ENCODE measurements around the gene TBX2.

Gene TBX2

DNA sequence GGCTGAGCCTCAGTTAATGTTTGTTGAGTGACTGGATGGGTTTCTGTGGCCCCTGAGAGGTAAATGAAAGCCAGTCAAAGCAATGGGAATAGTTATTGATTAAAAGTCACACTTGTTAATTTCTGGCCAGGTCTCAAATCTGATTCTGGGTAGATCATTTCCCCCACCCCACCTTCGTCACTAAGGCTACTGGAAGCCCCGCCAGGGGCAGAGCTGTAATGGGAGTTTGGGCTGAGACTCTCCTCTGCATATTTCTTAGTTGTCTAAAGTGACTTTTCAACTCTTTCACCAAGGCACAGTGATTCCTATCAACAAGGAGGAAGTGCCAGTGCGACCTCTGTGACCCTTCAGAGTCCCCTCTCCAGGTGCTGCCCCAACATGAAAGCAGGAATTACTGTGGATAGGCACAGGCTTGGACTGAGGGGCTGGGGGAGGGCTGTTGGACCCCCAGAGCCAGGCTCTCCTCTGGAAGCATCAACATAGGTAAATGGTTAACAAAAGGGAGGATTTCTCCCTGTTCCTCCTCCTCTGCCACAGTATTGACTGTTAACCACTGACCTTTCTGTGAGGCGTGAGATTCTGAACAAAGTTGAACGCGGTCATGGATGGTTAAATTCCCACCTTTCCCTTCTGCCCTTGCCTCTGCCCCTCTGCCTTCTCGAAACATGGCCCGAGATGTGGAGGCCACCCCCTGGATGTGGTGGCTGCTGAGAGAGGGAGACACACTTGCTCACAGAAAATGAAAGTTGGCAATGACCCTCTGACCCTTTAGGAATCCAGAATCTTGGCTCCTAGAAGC lies 20.8 kb upstream of the TBX2 start:
- H3K4me3 ChIP-seq (ENCODE audit: low read depth, low read length): no peak overlapping the region
- DNase-seq (ENCODE audit: low read depth): no peak
- in situ Hi-C loops (cut with HindIII; ENCODE audit: low sequenced_read_pairs): no loop called here
- TF ChIP-seq, protein P1, sequence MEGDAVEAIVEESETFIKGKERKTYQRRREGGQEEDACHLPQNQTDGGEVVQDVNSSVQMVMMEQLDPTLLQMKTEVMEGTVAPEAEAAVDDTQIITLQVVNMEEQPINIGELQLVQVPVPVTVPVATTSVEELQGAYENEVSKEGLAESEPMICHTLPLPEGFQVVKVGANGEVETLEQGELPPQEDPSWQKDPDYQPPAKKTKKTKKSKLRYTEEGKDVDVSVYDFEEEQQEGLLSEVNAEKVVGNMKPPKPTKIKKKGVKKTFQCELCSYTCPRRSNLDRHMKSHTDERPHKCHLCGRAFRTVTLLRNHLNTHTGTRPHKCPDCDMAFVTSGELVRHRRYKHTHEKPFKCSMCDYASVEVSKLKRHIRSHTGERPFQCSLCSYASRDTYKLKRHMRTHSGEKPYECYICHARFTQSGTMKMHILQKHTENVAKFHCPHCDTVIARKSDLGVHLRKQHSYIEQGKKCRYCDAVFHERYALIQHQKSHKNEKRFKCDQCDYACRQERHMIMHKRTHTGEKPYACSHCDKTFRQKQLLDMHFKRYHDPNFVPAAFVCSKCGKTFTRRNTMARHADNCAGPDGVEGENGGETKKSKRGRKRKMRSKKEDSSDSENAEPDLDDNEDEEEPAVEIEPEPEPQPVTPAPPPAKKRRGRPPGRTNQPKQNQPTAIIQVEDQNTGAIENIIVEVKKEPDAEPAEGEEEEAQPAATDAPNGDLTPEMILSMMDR (IDR thresholded peaks at IDR 0.05; ENCODE audit: low read depth, low read length, missing control alignments): no peak

DNA sequence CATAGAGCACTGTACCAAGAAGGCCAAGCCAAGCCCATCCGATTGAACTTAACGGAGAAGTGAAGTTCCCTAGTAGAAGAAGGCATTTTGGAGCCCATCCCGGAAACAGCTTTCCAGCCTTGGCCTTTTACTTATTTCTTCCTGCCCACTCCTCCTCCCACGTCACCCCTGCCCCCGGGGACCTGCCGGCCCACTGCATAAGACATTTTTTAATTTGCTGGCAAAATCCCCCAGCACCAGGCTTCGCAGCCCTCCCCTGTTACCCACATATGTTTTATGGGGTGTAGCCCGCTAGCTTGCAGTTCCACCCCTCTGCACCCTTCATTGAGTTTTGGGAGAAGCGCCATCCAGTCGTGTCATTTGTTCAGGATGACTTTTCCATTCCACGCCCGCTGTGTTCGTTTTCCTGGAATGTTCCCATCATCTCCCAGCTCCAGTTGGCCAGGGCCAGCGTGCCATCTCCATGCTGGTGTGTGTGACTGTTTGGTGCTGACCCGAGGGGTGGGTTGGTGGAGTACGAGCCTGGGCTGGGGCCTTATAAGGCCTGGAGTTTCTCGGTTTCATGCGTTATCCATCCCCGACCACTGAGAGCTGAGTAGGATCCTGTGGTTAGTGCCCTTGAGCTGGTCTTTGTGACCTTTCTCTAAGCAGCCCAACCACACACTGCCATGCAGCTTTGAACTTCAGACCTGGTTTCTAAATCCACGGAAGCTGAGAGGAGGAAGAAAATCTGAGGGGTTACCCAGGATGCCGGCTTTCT lies 20.0 kb upstream of the TBX2 start:
- no peak for DNase-seq (ENCODE audit: low read depth)
- TF ChIP-seq, protein P1 (IDR thresholded peaks at IDR 0.05; ENCODE audit: low read depth, low read length, missing control alignments): no peak
- in situ Hi-C loops (cut with HindIII; ENCODE audit: low sequenced_read_pairs): no loop called here
- no peak overlapping the region for H3K4me3 ChIP-seq (ENCODE audit: low read depth, low read length)

DNA sequence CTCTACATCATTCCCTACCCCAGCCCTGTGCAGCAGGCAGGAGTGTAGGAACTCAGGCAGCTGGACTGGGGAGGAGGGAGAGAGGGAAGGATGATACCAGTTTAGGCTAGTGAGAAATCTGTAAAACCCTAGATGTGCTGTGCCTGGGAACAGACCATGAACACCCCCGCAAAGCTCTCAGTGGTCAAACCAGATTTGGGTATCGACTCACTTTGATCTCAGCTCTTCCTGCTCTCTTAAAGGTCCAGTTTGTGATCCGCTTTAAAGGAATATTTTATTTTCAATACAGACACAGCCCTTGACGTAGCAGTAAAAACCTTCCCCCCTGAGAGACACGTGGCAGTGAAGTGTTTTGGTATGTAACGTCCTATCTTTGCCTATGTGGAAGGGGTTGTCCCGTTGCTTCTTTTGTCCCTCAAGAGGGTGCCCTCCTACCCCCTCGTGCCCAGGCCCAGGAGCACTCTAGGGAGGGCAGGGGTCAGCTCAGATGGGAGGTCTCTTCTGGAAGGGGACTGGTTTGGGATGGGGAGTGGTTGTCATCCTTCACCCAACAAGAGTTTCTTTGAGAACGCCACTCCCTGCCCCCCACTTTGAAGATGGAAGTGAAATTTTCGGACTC lies 19.3 kb upstream of the TBX2 start:
- no peak overlapping the region for H3K4me3 ChIP-seq (ENCODE audit: low read depth, low read length)
- TF ChIP-seq, protein P1 (IDR thresholded peaks at IDR 0.05; ENCODE audit: low read depth, low read length, missing control alignments): no peak
- in situ Hi-C loops (cut with HindIII; ENCODE audit: low sequenced_read_pairs): no loop called here
- no peak for DNase-seq (ENCODE audit: low read depth)

DNA sequence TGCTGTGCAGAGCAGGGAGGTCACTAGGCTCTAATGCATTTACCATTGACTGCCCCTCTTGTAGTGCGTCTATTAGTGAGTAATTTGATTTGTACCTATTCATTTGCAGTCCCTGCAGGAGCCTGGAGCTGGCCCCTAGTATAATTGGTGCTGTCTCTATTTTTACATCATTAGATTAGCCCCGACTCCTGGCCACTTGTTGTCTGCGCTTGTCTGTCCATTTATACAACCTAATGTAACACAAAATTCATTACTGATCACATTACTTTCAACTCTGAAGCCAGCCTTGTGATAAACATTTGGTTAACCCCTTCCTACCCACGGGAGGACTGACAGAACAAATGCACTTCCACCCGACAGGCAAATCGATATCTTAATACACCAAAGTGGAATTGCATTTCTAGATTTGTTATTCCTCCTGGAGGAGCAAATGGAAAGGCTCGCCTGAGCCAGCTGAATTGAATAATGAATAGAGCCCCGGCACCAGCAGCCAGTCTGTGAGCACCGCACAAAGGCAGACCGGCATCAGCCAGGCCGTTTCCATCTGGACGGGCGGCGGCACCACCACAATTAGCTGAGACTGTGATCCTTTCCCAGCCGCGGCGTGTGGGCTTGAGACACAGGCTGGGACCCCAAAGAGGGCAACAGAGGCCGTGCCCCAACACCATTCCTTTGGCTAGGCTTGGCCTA lies 18.7 kb upstream of the TBX2 start:
- in situ Hi-C loops (cut with HindIII; ENCODE audit: low sequenced_read_pairs): no loop called here
- no peak overlapping the region for H3K4me3 ChIP-seq (ENCODE audit: low read depth, low read length)
- TF ChIP-seq, protein P1 (IDR thresholded peaks at IDR 0.05; ENCODE audit: low read depth, low read length, missing control alignments): no peak
- DNase-seq (ENCODE audit: low read depth): no peak

DNA sequence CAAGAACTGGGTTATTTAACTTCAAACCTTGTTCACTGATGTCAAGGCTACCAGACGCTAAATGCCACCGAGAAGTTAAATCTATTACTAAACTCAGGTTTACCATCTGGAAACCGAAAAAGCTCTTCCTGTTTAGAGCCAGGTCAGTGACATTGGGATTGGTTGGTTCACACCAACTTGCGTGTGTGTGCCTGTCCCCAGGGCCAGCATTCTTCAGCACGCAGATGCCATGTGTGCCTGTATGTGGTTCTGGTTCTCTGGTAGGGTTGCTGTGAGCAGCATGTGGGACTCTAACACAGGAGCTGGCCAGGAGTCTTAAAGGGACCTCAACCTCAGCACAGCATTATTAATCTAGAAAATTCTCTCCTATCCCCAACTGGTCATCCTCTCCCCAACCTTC lies 18.1 kb upstream of the TBX2 start:
- no peak for DNase-seq (ENCODE audit: low read depth)
- no peak overlapping the region for H3K4me3 ChIP-seq (ENCODE audit: low read depth, low read length)
- in situ Hi-C loops (cut with HindIII; ENCODE audit: low sequenced_read_pairs): no loop called here
- TF ChIP-seq, protein P1 (IDR thresholded peaks at IDR 0.05; ENCODE audit: low read depth, low read length, missing control alignments): no peak

Data from astrocyte of the cerebellum (primary cell).